Trophoblast cell (in vitro differentiated cells and primary cell): ENCODE measurements around the gene KLHL18.

Experiments used
- DNase-seq, 2 donors: peaks; one replicate each; pipeline ENCODE4 v3.0.0-alpha.2; 2016
- H2AFZ ChIP-seq: 2 replicates; pipeline ENCODE4 v1.6.1; 2013; ENCODE audit warnings: low read length, moderate library complexity, mild to moderate bottlenecking; ENCODE audit not compliant: insufficient read depth, poor library complexity
- H2AK5ac ChIP-seq: 2 replicates; pipeline ENCODE4 v1.6.1; 2013; ENCODE audit warnings: mild to moderate bottlenecking, low read length
- H2BK120ac ChIP-seq: 2 replicates; pipeline ENCODE4 v1.6.1; 2013; ENCODE audit warnings: low read length, mild to moderate bottlenecking, moderate library complexity; ENCODE audit not compliant: insufficient read depth, poor library complexity
- H2BK12ac ChIP-seq: 2 replicates; pipeline ENCODE4 v1.6.1; 2013; ENCODE audit warnings: mild to moderate bottlenecking, low read length, moderate library complexity
- H2BK5ac ChIP-seq: 2 replicates; pipeline ENCODE4 v1.6.1; 2013; ENCODE audit warnings: low read length, low read depth, moderate library complexity, mild to moderate bottlenecking; ENCODE audit not compliant: poor library complexity
- H3K14ac ChIP-seq: 2 replicates; pipeline ENCODE4 v1.6.1; 2013; ENCODE audit warnings: mild to moderate bottlenecking, low read length
- H3K18ac ChIP-seq: 2 replicates; pipeline ENCODE4 v1.6.1; 2013; ENCODE audit warnings: mild to moderate bottlenecking, low read length
- H3K23ac ChIP-seq: 2 replicates; pipeline ENCODE4 v1.6.1; 2013; ENCODE audit warnings: low read length
- H3K27ac ChIP-seq: 2 replicates; pipeline ENCODE4 v1.5.1; 2013; ENCODE audit warnings: low read depth, mild to moderate bottlenecking, inconsistent platforms, low read length, moderate library complexity
- H3K27me3 ChIP-seq: 2 replicates; pipeline ENCODE4 v1.6.1; 2013; ENCODE audit warnings: inconsistent platforms, mild to moderate bottlenecking, low read length, moderate library complexity; ENCODE audit not compliant: insufficient read depth
- H3K36me3 ChIP-seq, 2 experiments: 1 replicate in 1 of 2; 2 replicates in 1 of 2; pipeline ENCODE4 v1.6.1; 2013; ENCODE audit warnings: low read length in 2 of 2, mild to moderate bottlenecking in 2 of 2, moderate library complexity in 1 of 2; ENCODE audit not compliant: insufficient read depth in 2 of 2, control insufficient read depth in 1 of 2
- H3K4ac ChIP-seq: 2 replicates; pipeline ENCODE4 v1.6.1; 2013; ENCODE audit warnings: low read depth, mild to moderate bottlenecking, low read length, moderate library complexity
- H3K4me1 ChIP-seq, 2 experiments: 1 replicate in 1 of 2; 2 replicates in 1 of 2; pipeline ENCODE4 v1.6.1; 2013; ENCODE audit warnings: low read length in 2 of 2, mild to moderate bottlenecking in 2 of 2, moderate library complexity in 1 of 2; ENCODE audit not compliant: insufficient read depth in 2 of 2, control insufficient read depth in 1 of 2
- H3K4me2 ChIP-seq: 2 replicates; pipeline ENCODE4 v1.6.1; 2013; ENCODE audit warnings: inconsistent platforms, mild to moderate bottlenecking, low read length, moderate library complexity
- H3K4me3 ChIP-seq: 2 replicates; pipeline ENCODE4 v1.5.1; 2013; ENCODE audit warnings: mild to moderate bottlenecking, low read depth, low read length, inconsistent platforms
- H3K79me1 ChIP-seq: one replicate; pipeline ENCODE4 v1.6.1; 2013; ENCODE audit warnings: low read length
- H3K79me2 ChIP-seq: 2 replicates; pipeline ENCODE4 v1.6.1; 2013; ENCODE audit warnings: low read length, mild to moderate bottlenecking; ENCODE audit not compliant: control insufficient read depth, insufficient read depth, poor library complexity
- H3K9ac ChIP-seq: 2 replicates; pipeline ENCODE4 v1.6.1; 2013; ENCODE audit warnings: mild to moderate bottlenecking, low read length
- H3K9me3 ChIP-seq: 2 replicates; pipeline ENCODE4 v1.6.1; 2013; ENCODE audit warnings: low read depth, mild to moderate bottlenecking, control low read depth, inconsistent platforms, low read length; ENCODE audit not compliant: insufficient read depth
- H4K12ac ChIP-seq: 2 replicates; pipeline ENCODE4 v1.6.1; 2013; ENCODE audit warnings: low read depth, mild to moderate bottlenecking, low read length, moderate library complexity
- H4K8ac ChIP-seq: 2 replicates; pipeline ENCODE4 v1.6.1; 2013; ENCODE audit warnings: low read depth, mild to moderate bottlenecking, low read length, moderate library complexity
- H4K91ac ChIP-seq: one replicate; pipeline ENCODE4 v1.6.1; 2013; ENCODE audit warnings: low read depth, mild to moderate bottlenecking, low read length, moderate library complexity
- WGBS: extraction: QIAGEN DNeasy Blood & Tissue Kit; methylation state at CpG from one replicate; pipeline ENCODE4 v1.1.7; 2013; ENCODE audit warnings: missing lambda C conversion rate; ENCODE audit not compliant: insufficient read length, insufficient coverage; ENCODE audit errors: extremely low coverage; 5-methylcytosine and 5-hydroxymethylcytosine counted together

Gene KLHL18

GRCh38 chr3:47260605-47261004, 22.1 kb upstream of the KLHL18 start:
- H3K18ac ChIP-seq, result no peak overlapping the region
- H4K91ac ChIP-seq, result no peak overlapping the region
- H3K9me3 ChIP-seq, result no peaks in the 10 kb centered on the region
- H2AFZ ChIP-seq, result no peak overlapping the region
- H3K27me3 ChIP-seq, result no peaks in the 10 kb centered on the region
- no peak overlapping the region for H3K4me3 ChIP-seq
- no peak overlapping the region for H4K12ac ChIP-seq
- H2BK120ac ChIP-seq, result no peak overlapping the region
- DNase-seq, result no peak
- H3K27ac ChIP-seq, result no peak overlapping the region
- H3K9ac ChIP-seq, result no peak overlapping the region
- H2BK12ac ChIP-seq, result no peak overlapping the region
- peaks cover 2 to 6% of the 10 kb centered on the region in 2 experiments for H3K4me1 ChIP-seq
- H3K4ac ChIP-seq, result no peak overlapping the region
- no peaks in the 10 kb centered on the region for H3K79me1 ChIP-seq
- no peak overlapping the region for H3K14ac ChIP-seq
- no peak overlapping the region for H4K8ac ChIP-seq
- WGBS, result no CpG with 5 or more reads among the region's 4 CpGs
- H3K36me3 ChIP-seq, result no peaks in the 10 kb centered on the region
- no peak overlapping the region for H3K4me2 ChIP-seq
- H3K23ac ChIP-seq, result no peak overlapping the region
- H2BK5ac ChIP-seq, result no peak overlapping the region
- no peaks in the 10 kb centered on the region for H3K79me2 ChIP-seq
- no peak overlapping the region for H2AK5ac ChIP-seq

GRCh38 chr3:47261301-47261700, 21.4 kb upstream of the KLHL18 start:
- Histone ChIP-seq H3K9ac (no peak overlapping the region), H3K79me2 (no peaks in the 10 kb centered on the region), H2BK12ac (no peak overlapping the region), H4K91ac (no peak overlapping the region), H3K4me3 (no peak overlapping the region), H3K18ac (no peak overlapping the region), H4K12ac (no peak overlapping the region), H3K9me3 (no peaks in the 10 kb centered on the region), H4K8ac (no peak overlapping the region), H3K36me3 (no peaks in the 10 kb centered on the region), H2AFZ (no peak overlapping the region), H3K4me2 (no peak overlapping the region), H3K4me1 (peaks cover 2 to 6% of the 10 kb centered on the region in 2 experiments), H3K14ac (no peak overlapping the region), H3K27ac (no peak overlapping the region), H3K4ac (no peak overlapping the region), H2BK120ac (no peak overlapping the region), H2BK5ac (no peak overlapping the region), H2AK5ac (no peak overlapping the region), H3K23ac (no peak overlapping the region), H3K79me1 (no peaks in the 10 kb centered on the region), H3K27me3 (no peaks in the 10 kb centered on the region)
- no CpG with 5 or more reads among the region's 3 CpGs for WGBS
- peak; percentile 96 to 98 for DNase-seq

- H2BK5ac ChIP-seq, result no peak overlapping the region
- no peak overlapping the region for H2AFZ ChIP-seq
- no peak overlapping the region for H3K4me3 ChIP-seq
- H2BK120ac ChIP-seq, result no peak overlapping the region
- H2AK5ac ChIP-seq, result no peak overlapping the region
- no peak overlapping the region for H3K18ac ChIP-seq
- H3K4ac ChIP-seq, result no peak overlapping the region
- H3K9me3 ChIP-seq, result no peaks in the 10 kb centered on the region
- WGBS, result no CpG with 5 or more reads among the region's 1 CpG
- no peak overlapping the region for H3K4me2 ChIP-seq
- no peak overlapping the region for H4K8ac ChIP-seq
- H3K27me3 ChIP-seq, result no peaks in the 10 kb centered on the region
- no peaks in the 10 kb centered on the region for H3K36me3 ChIP-seq
- no peak overlapping the region for H3K23ac ChIP-seq
- no peak overlapping the region for H4K91ac ChIP-seq
- peaks cover 6 to 8% of the 10 kb centered on the region in 2 experiments for H3K4me1 ChIP-seq
- no peak overlapping the region for H3K9ac ChIP-seq
- H2BK12ac ChIP-seq, result no peak overlapping the region
- no peak overlapping the region for H4K12ac ChIP-seq
- no peaks in the 10 kb centered on the region for H3K79me2 ChIP-seq
- no peak overlapping the region for H3K27ac ChIP-seq
- H3K14ac ChIP-seq, result no peak overlapping the region
- H3K79me1 ChIP-seq, result no peaks in the 10 kb centered on the region
- no peak for DNase-seq
These were observed 17.7 kb upstream of the KLHL18 start for GRCh38 chr3:47265008-47265407.

- Histone ChIP-seq H3K9ac (no peak overlapping the region), H3K27ac (no peak overlapping the region), H2AFZ (no peak overlapping the region), H3K9me3 (no peaks in the 10 kb centered on the region), H4K91ac (no peak overlapping the region), H3K27me3 (no peaks in the 10 kb centered on the region), H3K4me1 (peaks cover 6 to 8% of the 10 kb centered on the region in 2 experiments), H3K4me2 (no peak overlapping the region), H3K79me2 (no peaks in the 10 kb centered on the region), H3K36me3 (no peaks in the 10 kb centered on the region), H3K18ac (no peak overlapping the region), H2BK120ac (no peak overlapping the region), H4K12ac (no peak overlapping the region), H2AK5ac (no peak overlapping the region), H2BK12ac (no peak overlapping the region), H4K8ac (no peak overlapping the region), H3K79me1 (no peaks in the 10 kb centered on the region), H3K4me3 (no peak overlapping the region), H3K23ac (no peak overlapping the region), H3K14ac (no peak overlapping the region), H3K4ac (no peak overlapping the region), H2BK5ac (no peak overlapping the region)
- no CpG with 5 or more reads among the region's 10 CpGs for WGBS
- peak; percentile 65 to 78 for DNase-seq
These were observed 16.9 kb upstream of the KLHL18 start for GRCh38 chr3:47265725-47266428.
